GM19468 (cell line): ENCODE measurements around the gene SLC23A1.
"Not testable (repeated sequence)": the region's sequence is repeated elsewhere in the genome, so short reads cannot be mapped to it uniquely, and the experiment has no call there.

Source experiments
- ATAC-seq: cut with Tn5 transposase; IDR thresholded peaks from one replicate; pipeline ENCODE4 v1.9.1; 2021; ENCODE audit warnings: mild to moderate bottlenecking, moderate library complexity, moderate number of reproducible peaks; ENCODE audit not compliant: unreplicated experiment; ENCODE audit errors: extremely low read depth

Gene SLC23A1

DNA sequence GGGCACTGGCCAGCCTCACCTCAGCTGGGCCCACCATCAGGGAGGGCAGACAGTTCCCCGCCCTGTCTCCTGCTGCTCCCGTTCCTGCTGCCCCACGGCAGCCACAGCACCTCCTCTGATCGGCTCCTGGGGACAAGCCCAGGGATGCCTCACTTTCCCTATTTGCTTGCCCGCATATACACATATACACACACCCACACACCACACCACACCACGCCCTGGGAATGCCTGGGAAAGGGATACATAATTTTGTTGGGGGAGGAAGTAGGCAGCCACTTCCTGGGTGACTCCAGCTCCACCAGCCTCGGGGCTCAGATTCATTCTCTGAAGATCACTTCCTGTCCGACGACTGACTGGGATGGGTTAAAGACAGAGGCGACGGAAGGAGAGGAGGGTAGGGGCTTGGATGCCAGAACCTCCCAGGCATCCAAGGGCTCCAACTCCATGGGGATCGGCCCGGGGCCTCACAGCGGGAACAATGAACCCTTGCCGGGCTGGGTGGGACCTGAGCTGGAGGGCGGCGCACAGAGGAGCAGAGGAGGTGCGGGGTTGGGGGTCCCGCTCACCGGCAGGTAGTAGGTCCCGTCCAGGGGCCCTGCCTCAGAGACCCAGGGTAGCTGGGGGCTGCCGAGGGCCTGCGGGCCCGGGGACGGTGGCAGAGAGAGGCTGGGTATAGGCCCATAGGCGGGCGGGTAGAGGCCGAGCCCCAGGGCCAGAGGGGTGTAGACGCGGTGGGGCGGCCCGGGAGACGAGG is 8.7 kb upstream of the SLC23A1 start:
- no peak for ATAC-seq

GRCh38 chr5:139390639-139391569 is 7.8 kb upstream of the SLC23A1 start:
- no peak for ATAC-seq

DNA sequence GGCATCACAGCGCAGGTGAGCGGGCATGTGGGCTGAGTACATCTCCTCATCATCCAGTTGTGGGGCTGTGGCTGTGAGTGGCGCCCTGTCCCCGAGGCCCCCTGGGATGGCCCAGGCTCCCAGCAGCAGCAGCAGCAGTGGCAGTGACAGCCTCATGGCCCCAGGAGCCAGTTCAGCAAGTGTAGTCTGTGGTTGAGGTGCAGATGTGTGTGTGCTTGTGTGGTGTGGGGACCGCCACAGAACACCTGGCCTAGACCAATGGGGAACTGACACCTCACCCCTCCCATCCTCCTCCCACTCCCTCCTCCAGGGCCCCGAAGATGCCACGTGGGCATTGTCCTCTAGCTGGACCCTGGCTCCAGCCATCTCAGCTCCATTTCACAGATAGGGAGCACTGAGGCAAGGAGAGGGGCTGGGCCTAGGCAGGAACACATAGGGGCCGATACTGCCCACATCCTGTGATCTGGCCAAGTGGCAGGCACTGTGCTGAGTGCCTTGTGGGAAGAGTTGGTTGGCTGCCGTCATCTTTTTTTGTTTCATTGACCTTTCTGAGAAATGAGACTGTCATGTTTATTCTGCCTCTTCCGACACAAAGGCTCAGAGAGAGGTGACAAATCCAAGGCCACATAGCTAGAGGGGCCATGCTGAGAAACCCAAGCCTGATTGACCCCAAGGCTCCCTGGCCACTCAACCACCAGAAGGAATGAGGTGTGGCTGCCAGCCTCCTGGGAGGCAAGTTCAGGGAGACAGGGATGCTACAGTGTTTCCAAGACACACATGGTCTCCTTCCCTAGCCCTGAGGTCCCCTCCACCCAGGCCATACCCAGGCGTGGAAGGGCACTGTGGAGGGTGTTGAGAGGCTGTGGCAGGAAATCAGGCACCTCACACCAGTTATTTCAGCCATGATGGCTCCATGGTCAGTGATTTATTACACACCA is 6.9 kb upstream of the SLC23A1 start, which contains the start of gene MZB1:
Gene MZB1 (minus strand): TSS at position 213 of the 938 bp plus-strand sequence. CDS start 57 bp downstream, at position 156.
- no peak for ATAC-seq

DNA sequence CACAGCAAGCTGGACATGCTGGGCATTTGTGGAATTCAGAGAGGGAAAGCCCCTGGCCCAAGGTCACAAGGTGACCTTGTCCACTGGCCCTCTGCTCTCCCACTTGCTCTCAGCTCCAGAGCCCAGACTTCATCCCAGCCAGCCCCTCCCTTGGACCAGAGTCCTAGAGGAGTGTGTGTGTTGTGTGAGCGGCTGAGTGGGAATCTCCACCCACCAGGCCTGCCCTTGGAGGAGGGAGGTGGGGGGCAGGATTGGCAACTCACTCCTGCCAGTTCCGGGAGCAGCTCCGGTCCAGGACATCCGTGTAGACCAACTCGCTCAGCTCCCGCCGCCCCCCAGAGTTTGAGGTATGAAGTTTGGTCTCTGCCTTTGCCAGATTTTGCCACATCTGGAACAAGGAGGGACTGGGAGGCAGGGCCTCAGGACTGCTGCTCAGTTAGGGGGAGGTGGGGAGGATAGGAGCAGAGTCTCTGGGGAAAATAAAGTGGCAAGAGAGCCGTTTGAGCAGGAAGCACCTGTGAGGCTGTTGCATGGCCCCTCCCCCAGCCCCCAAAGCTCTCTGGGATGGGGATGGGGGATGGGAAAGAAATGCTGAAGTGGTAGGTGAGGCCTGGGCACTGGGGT is 5.2 kb upstream of the SLC23A1 start:
- no peak for ATAC-seq

- no peak for ATAC-seq
Observed at GRCh38 chr5:139387611-139388197, 4.6 kb upstream of the SLC23A1 start.

DNA sequence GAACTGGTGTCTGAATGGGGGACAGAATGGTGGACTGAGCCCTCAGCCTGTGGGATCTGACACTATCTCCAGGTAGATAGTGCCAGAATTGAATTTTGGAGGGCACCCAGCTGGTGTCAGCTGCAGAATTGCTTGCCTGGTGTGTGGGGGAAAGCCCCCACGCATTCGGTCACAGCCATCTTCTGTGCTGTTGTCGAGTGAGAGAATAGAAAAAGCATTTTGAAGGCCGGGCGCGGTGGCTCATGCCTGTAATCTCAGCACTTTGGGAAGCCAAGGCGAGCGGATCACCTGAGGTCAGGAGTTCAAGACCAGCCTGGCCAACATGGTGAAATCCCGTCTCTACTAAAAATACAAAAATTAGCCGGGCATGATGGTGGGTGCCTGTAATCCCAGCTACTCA is 3.9 kb upstream of the SLC23A1 start:
- ATAC-seq: not testable (repeated sequence)

GRCh38 chr5:139386050-139386438 is 2.9 kb upstream of the SLC23A1 start:
- ATAC-seq: no peak

GRCh38 chr5:139385061-139386049 is 2.3 kb upstream of the SLC23A1 start:
- ATAC-seq: no peak

- ATAC-seq: no peak
Observed at GRCh38 chr5:139384591-139385051, 1.5 kb upstream of the SLC23A1 start.

- ATAC-seq: no peak
Observed at GRCh38 chr5:139383993-139384590, 995 bp upstream of the SLC23A1 start.

- no peak for ATAC-seq
Observed at GRCh38 chr5:139382807-139383206, 290 bp downstream of the SLC23A1 start.

DNA sequence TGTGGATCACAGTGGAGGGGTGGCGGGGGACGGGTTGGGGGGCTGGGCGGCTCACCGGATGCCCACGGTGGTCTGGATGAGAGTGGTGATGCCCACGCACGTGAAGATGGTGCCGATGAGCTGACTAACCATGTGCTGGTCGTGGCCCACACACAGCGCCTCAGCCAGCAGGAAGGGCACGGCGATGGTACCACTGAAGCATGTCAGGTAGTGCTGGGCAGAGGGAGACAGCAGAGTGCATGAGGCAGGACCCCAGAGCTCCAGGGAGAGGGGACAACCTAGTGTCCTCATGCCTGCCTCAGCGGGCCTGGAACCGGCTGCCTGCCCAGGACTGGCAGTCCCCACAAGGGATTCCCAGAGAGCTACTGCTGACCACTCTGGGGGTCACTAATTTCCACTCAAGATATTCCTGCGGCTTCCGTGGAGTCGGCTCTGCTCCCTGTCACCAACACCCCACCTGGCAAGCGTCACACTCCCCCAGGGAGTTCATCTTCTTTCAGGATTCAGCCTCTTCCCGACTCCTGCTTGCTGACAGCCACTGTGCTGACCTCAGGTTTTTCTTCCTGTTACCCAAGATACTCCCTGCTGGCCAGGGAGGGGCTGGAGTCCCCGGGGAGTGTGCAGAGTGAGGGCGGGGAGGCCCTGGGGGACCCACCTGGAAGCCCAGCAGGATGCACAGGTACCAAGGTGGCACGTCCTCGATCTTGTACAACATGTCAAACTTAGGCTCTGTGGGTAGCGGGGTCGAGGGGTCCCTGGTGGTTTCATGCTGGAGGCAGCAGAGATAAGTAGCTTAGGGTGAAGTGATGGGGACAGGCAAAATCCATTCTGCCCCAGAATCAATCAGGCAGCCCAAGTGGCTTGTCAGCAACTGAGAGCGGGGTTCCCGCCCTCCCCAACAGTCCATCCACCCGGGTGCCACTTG is 998 bp downstream of the SLC23A1 start:
- no peak for ATAC-seq

DNA sequence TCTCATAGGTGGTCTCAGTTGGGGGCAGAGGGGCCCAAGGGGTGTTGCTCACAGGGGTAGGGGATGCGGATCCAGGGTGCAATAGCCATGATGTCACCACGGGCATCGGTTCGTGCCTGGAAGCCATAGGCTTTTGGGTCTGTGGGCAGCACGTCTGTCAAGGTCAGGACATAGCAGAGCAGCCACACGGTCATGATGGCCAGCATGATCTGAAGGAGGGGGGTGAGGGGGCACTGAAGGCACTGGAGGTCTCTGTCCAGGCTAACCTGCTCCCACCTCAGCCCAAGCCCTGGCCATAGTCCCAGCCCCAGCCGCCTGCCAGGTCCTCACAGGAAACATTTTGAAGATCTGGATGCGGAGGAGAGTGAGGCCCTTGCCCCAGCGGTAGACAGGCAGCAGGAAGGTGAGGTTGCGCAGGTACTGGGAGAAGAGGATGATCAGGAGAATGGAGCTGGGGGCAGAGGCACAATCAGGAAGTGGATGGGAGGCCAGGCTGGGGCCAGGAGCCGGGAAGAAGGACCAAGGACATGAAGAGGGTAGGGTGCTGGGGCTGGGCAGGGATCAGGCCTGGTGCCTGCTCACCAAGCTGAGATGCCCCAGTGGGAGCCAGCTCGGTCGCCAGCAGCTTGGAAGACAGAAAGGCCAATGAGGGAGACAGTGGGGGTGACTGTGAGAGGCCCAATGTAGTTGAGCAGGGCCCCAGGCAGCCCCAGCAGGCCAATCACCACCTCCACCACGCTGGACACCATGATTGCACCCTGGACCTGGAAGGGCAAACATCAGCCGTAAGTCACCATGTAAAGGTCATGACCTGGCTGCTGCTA is 3.3 kb downstream of the SLC23A1 start:
- ATAC-seq: no peak

DNA sequence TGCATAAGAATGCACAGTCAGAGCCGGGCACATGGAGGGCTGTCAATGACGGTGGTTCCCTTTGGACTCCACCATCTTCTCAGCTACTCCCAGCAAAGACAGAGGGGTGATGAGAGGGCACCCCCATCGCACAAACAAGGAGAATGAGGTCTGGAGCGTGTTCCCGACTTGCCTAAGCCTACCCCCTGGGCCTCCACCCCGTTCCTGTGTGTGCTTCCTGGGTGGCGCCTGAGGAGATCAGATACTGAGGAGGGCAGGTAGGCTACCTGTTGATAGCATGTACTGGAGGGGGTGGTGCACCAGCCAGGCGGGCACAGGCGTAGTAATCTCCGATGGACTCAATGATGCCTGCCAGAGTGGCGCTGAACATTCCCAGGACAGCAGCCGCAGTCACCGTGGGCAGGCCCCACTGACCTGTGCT is 4.1 kb downstream of the SLC23A1 start:
- ATAC-seq: no peak

DNA sequence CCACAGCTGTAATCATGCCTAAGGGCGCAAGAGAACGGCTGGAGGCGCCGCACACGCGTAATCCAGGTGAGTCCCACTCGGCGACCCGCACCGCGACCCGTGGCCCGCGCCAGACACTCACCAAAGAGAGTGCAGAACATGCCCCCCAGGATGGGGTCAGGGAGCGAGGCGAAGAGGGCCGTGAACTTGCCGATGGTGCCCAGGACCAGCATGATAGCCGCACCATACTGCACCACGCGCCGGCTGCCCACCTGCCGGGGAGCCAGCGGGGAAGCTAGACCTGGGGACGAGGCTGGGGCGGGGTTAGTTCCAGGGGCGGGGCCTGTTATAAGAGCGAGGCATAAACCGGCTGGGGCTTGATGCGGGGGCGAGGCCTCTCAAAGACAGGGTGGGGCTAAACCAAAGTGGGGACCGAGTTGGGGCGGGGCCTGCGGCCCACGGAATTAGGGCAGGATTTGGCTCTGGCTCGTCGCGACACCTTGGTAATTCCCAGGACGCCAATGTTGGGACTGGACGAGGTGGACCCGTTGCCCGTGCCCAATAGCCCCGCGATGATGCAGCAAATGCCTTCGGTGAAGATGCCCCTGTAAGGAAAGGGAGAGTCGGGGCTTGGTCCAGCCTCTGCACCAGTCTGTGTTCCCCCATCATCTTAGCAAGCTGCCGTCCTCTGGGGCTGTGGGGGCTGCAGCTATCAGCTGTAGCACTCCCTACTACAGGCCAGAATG is 4.8 kb downstream of the SLC23A1 start:
- ATAC-seq: no peak
